Activated naive CD8-positive, alpha-beta T cell treated with anti-CD3 and anti-CD28 coated beads, Interleukin-2, amount 50 U/mL, for 16 hours (primary cell): ENCODE results near the gene ERCC6.

Source experiments
- DNase-seq: peaks from one replicate; pipeline ENCODE4 v3.0.0-alpha.2; 2020; ENCODE audit warnings: low read depth, low spot score

ERCC6 gene

GRCh38 chr10:49549640-49550346 lies 10.9 kb upstream of the ERCC6 start:
- no peak for DNase-seq

GRCh38 chr10:49543604-49544003 lies 4.7 kb upstream of the ERCC6 start:
- no peak for DNase-seq

- no peak for DNase-seq
Measured at GRCh38 chr10:49542353-49542752, 3.4 kb upstream of the ERCC6 start.

GRCh38 chr10:49541762-49542161 lies 2.8 kb upstream of the ERCC6 start:
- DNase-seq = no peak

GRCh38 chr10:49540056-49540797 lies 1.3 kb upstream of the ERCC6 start:
- no peak for DNase-seq

GRCh38 chr10:49539320-49539885 lies 482 bp upstream of the ERCC6 start:
- DNase-seq = no peak

GRCh38 chr10:49534670-49535381 lies 4.1 kb downstream of the ERCC6 start:
- DNase-seq = no peak

GRCh38 chr10:49532461-49532860 lies 6.5 kb downstream of the ERCC6 start:
- no peak for DNase-seq

GRCh38 chr10:49528977-49529506 lies 9.9 kb downstream of the ERCC6 start:
- DNase-seq = no peak

- DNase-seq = no peak
Measured at GRCh38 chr10:49527850-49528249, 11.1 kb downstream of the ERCC6 start.

- no peak for DNase-seq
Measured at GRCh38 chr10:49527061-49527460, 11.9 kb downstream of the ERCC6 start.

- no peak for DNase-seq
Measured at GRCh38 chr10:49526619-49527018, 12.3 kb downstream of the ERCC6 start.

- no peak for DNase-seq
Measured at GRCh38 chr10:49524496-49524895, 14.4 kb downstream of the ERCC6 start.

GRCh38 chr10:49523301-49523700 lies 15.6 kb downstream of the ERCC6 start:
- no peak for DNase-seq

- DNase-seq = no peak
Measured at GRCh38 chr10:49521062-49521461, 17.9 kb downstream of the ERCC6 start.

GRCh38 chr10:49520122-49520775 lies 18.7 kb downstream of the ERCC6 start:
- no peak for DNase-seq

GRCh38 chr10:49519717-49520116 lies 19.2 kb downstream of the ERCC6 start:
- no peak for DNase-seq

GRCh38 chr10:49518982-49519578 lies 19.8 kb downstream of the ERCC6 start:
- no peak for DNase-seq

GRCh38 chr10:49518566-49518965 lies 20.4 kb downstream of the ERCC6 start:
- no peak for DNase-seq

GRCh38 chr10:49516216-49516970 lies 22.5 kb downstream of the ERCC6 start:
- DNase-seq = no peak
